Karpas-422 (cell line): ENCODE measurements around the gene ANKRD63. TPM values are rescaled to one million over a fixed set of nuclear protein-coding genes. Genes with fewer than 3 reads are reported as not detected.

Experiments used
- DNase-seq: peaks from one replicate; pipeline ENCODE4 v3.0.0-alpha.2; 2015
- H2AFZ ChIP-seq: fragments of 200-600 bp; sonication (generic); 2 replicates; pipeline ENCODE4 v1.6.1; 2014; ENCODE audit warnings: antibody characterized with exemption, low read length, mixed read lengths
- H3K27ac ChIP-seq: fragments of 200-600 bp; sonication (generic); 2 replicates; pipeline ENCODE4 v1.5.1; 2014; ENCODE audit warnings: mild to moderate bottlenecking, low read length, moderate library complexity
- H3K27me3 ChIP-seq: fragments of 200-600 bp; sonication (generic); 2 replicates; pipeline ENCODE4 v1.6.1; 2014; ENCODE audit warnings: low read length, mixed read lengths
- H3K36me3 ChIP-seq: fragments of 200-600 bp; sonication (generic); 2 replicates; pipeline ENCODE4 v1.6.1; 2014; ENCODE audit warnings: low read length, mixed read lengths; ENCODE audit not compliant: insufficient read depth
- H3K4me1 ChIP-seq: fragments of 200-600 bp; sonication (generic); 2 replicates; pipeline ENCODE4 v1.6.1; 2014; ENCODE audit warnings: mild to moderate bottlenecking, low read length, mixed read lengths
- H3K4me2 ChIP-seq: fragments of 200-600 bp; sonication (generic); 2 replicates; pipeline ENCODE4 v1.6.1; 2014; ENCODE audit warnings: low read length, low read depth, mild to moderate bottlenecking; ENCODE audit not compliant: poor library complexity, severe bottlenecking
- H3K4me3 ChIP-seq: fragments of 200-600 bp; sonication (generic); 2 replicates; pipeline ENCODE4 v1.5.1; 2014; ENCODE audit warnings: mild to moderate bottlenecking, antibody characterized with exemption, low read length, mixed read lengths
- H3K79me2 ChIP-seq: fragments of 200-600 bp; sonication (generic); 2 replicates; pipeline ENCODE4 v1.6.1; 2014; ENCODE audit warnings: mild to moderate bottlenecking, low read length, mixed read lengths
- H3K9ac ChIP-seq: fragments of 200-600 bp; sonication (generic); 2 replicates; pipeline ENCODE4 v1.6.0; 2014; ENCODE audit warnings: low read length
- H3K9me2 ChIP-seq: fragments of 200-600 bp; sonication (generic), shearing (Covaris generic); replicated peaks from 2 replicates; pipeline ENCODE4 v1.6.0; 2014; ENCODE audit warnings: mild to moderate bottlenecking, low read length, moderate library complexity; ENCODE audit not compliant: insufficient read depth
- H3K9me3 ChIP-seq: fragments of 300-700, 200-600 bp; sonication (generic); 2 replicates; pipeline ENCODE4 v1.6.1; 2014; ENCODE audit warnings: low read length, mixed read lengths
- H4K20me1 ChIP-seq: fragments of 200-600 bp; sonication (generic); 2 replicates; pipeline ENCODE4 v1.6.1; 2014; ENCODE audit warnings: mild to moderate bottlenecking, antibody characterized with exemption, low read length, low read depth; ENCODE audit not compliant: insufficient read depth
- total RNA-seq: library from RNA; depleted of rRNA; stranded (reverse); fragments of >200 nt; shearing (Covaris generic); gene quantifications from 2 replicates; pipeline ENCODE4 v1.2.3, GENCODE V29; 2014; ENCODE audit warnings: low replicate concordance; rRNA removed

ANKRD63 gene
- total RNA-seq, 1 experiment from 2014 or later = not detected

DNA sequence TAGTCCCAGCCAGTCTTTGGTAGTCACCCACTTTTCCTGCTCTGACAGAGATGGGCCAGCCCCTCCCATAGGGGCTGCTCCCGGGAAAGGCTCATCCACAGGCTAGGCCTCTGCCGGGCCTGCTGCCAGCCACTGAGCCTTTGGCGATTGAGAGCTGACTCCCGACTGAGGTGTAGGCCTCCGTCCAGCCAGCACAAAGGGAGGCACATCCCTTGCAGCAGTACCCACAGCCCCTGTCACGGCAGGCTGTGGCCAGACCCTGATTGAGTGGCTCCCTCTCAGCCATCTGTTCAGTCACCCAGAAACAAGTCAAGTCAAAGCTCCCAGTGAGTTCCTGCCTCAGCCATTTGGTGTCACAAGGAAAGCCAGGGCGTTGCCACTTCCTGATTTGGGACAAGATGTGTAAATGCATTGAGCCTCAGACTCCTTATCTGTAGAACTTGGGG is 50.2 kb downstream of the ANKRD63 start:
- no peaks in the 10 kb centered on the region for H3K36me3 ChIP-seq
- no peak overlapping the region for H3K4me2 ChIP-seq
- no peaks in the 10 kb centered on the region for H3K9me3 ChIP-seq
- H3K79me2 ChIP-seq = no peaks in the 10 kb centered on the region
- no peaks in the 10 kb centered on the region for H3K9me2 ChIP-seq
- peaks cover 28% of the 10 kb centered on the region for H3K4me1 ChIP-seq
- no peaks in the 10 kb centered on the region for H3K27me3 ChIP-seq
- no peak overlapping the region for H3K27ac ChIP-seq
- H3K4me3 ChIP-seq = no peak overlapping the region
- H3K9ac ChIP-seq = no peak overlapping the region
- peak; percentile 42 for DNase-seq
- H2AFZ ChIP-seq = no peak overlapping the region
- no peaks in the 10 kb centered on the region for H4K20me1 ChIP-seq

Other genes starting within 250 kb of the ANKRD63 start
- 232 and 427 TPM in 2 replicates for gene SRP14, start 243.9 kb downstream of the ANKRD63 start, total RNA-seq
- gene BMF, start 174.2 kb downstream of the ANKRD63 start, total RNA-seq = 3.0 and 5.4 TPM in 2 replicates
- gene BUB1B, start 122.0 kb downstream of the ANKRD63 start, total RNA-seq = 58.2 and 60.1 TPM in 2 replicates
- 0.45 and 0.69 TPM in 2 replicates for gene PAK6, start 44.0 kb downstream of the ANKRD63 start, total RNA-seq
- 4.3 and 8.7 TPM in 2 replicates for gene PLCB2, start 24.9 kb upstream of the ANKRD63 start, total RNA-seq
- gene INAFM2, start 40.6 kb upstream of the ANKRD63 start, total RNA-seq = 5.8 and 9.2 TPM in 2 replicates
- 1.2 and 3.1 TPM in 2 replicates for gene CCDC9B, start 57.9 kb upstream of the ANKRD63 start, total RNA-seq
- not detected in 2 replicates for gene PHGR1, start 68.0 kb upstream of the ANKRD63 start, total RNA-seq
- gene DISP2, start 75.2 kb upstream of the ANKRD63 start, total RNA-seq = 0.07 and 2.6 TPM in 2 replicates
- gene KNSTRN, start 99.7 kb upstream of the ANKRD63 start, total RNA-seq = 34.5 and 43.1 TPM in 2 replicates
- 38.1 and 56.4 TPM in 2 replicates for gene IVD, start 122.7 kb upstream of the ANKRD63 start, total RNA-seq
- gene BAHD1, start 157.9 kb upstream of the ANKRD63 start, total RNA-seq = 10.3 and 15.4 TPM in 2 replicates
- 8.4 and 11.6 TPM in 2 replicates for gene CHST14, start 187.9 kb upstream of the ANKRD63 start, total RNA-seq